Measurements from ENCODE around the gene NCBP3.

- TF ChIP-seq CTCF (IDR thresholded peaks at IDR 0.05), result no peak
- TF ChIP-seq POLR2AphosphoS5 (IDR thresholded peaks at IDR 0.05; ENCODE audit: low read depth, low read length), result no peak
- no peak for TF ChIP-seq TCF7L2 (IDR thresholded peaks at IDR 0.05; ENCODE audit: low read depth, low read length)
- TF ChIP-seq SIN3A (IDR thresholded peaks at IDR 0.05; ENCODE audit: borderline replicate concordance, insufficient read depth, low read depth, low read length), result no peak
These were observed 27.3 kb downstream of the NCBP3 start for GRCh38 chr17:3818786-3819185.

Measured in Panc1 (cell line).